Forelimb muscle (tissue), 1 donor: Measurements from ENCODE around the gene MRFAP1L1. TPM values are rescaled to one million over a fixed set of nuclear protein-coding genes. Genes with fewer than 3 reads are reported as not detected.
A peak's percentile ranks its signal among the peaks of the same experiment; 100 is the strongest.
"Not testable (repeated sequence)": the region's sequence is repeated elsewhere in the genome, so short reads cannot be mapped to it uniquely, and the experiment has no call there.

Experiments
- DNase-seq: peaks from one replicate; pipeline ENCODE4 v3.0.0-alpha.2; 2013; ENCODE audit warnings: low read depth
- polyA plus RNA-seq: library from polyadenylated mRNA; unstranded; fragments of 120-200 nt; gene quantifications from one replicate; pipeline ENCODE4 v1.2.1, GENCODE V29; 2013; ENCODE audit not compliant: insufficient read length

MRFAP1L1 gene
- 50.2 TPM for polyA plus RNA-seq

DNA sequence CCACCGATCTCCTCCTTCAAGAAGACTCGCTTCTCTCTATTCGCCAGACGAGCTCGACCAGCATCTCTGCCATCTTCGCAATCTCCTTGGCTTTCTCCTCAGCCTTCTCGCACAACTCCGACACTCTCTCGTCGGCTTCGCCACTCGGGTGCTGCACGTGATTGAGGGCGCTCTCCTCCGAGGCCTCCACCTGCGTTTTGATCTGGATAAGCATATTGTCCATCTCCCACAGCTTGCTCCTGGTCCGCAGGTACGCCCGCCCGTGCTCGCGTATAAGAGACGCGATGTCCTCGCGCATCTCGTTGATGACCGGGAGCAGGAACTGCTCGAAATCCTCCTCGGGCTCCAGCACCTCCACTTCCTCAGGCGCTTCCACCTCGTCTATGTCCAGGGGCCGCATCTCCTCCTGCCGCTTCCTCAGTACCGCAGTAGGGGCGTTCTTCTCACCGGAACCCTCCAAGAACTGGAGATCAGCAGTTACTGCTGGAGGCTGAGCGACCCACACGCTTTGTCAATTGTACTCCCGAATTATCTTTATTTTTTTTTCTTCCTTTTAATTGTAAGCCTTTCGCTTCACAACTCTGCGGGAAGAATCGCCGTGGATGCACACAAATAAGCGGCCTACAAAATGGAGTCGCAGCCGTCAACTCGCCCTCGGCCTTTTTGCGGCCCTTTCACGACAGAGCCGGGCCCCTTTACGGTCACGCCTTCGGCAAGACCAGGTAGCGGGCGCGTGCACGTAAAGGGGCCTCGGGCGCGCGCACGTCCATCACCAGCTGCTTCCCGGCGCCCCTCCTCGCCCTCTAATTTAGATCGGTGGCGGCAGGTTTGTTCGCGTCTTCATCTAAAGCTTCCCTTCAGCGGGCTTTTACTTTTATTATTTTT lies at the start of gene MRFAP1L1:
Gene MRFAP1L1, minus strand, starts transcription at position 636 of the 885 bp plus-strand sequence. Its CDS starts 236 bp downstream, at position 400.
- DNase-seq, result peak; percentile 89

DNA sequence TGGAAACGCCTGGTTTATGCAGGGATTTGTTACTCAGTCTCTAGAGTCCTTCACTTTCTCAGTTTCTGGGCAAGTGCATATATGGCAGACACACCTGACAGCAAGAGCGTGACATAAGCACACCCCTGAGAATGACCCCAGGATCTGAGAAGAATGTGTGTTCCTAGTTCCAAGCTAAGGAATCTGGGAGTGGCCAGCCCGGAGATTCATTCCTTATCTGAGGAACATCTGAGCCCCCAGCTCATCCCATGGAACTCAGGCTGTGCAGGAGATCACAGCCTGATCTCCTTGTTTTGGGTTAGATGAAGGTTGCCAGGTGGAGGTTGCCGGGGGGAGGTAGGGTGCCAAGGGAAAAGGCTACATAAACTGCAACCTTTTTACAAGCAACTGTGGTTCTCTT lies 49.1 kb upstream of the MRFAP1L1 start:
- DNase-seq, result no peak

DNA sequence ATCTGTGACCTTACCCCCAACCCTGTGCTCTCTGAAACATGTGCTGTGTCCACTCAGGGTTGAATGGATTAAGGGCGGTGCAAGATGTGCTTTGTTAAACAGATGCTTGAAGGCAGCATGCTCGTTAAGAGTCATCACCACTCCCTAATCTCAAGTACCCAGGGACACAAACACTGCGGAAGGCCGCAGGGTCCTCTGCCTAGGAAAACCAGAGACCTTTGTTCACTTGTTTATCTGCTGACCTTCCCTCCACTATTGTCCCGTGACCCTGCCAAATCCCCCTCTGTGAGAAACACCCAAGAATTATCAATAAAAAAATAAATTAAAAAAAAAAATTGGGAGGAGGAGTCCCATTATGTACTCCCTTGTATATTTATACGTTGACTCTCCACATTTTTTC lies 46.7 kb upstream of the MRFAP1L1 start:
- DNase-seq, result not testable (repeated sequence)

DNA sequence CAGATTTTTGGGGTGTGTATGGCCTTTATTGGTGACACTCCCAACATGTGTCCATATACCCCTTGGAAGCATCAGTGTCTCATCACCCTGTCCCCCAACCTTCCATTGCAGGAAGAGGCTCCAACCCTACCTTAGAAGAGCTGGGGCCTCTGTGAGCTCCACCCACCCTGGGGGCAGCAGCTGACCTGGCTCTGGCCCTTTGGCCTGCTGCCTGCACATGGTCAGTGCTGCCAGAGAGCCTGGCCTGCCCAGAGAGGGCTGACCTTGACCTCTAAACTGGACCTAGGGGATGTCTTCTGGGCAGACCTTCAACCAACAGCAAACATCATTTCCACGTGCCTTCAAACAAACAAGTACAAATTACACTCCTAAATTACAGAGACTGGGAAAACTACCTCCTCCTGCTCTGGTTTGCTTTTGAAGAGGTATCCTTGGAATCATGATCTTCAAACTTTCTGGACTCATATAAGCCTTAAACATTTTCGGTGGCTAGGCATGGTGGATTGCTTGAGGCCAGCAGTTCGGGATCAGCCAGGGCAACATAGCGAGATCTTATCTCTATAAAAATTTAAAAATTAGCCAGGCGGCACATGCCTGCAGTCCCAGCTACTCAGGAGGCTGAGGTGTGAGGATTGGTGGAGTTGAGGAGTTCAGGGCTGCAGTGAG lies 45.6 kb upstream of the MRFAP1L1 start:
- DNase-seq, result no peak

GRCh38 chr4:6754481-6755087 lies 44.9 kb upstream of the MRFAP1L1 start:
- DNase-seq, result no peak

- DNase-seq, result no peak
Measured at GRCh38 chr4:6753891-6754290, 44.2 kb upstream of the MRFAP1L1 start.

DNA sequence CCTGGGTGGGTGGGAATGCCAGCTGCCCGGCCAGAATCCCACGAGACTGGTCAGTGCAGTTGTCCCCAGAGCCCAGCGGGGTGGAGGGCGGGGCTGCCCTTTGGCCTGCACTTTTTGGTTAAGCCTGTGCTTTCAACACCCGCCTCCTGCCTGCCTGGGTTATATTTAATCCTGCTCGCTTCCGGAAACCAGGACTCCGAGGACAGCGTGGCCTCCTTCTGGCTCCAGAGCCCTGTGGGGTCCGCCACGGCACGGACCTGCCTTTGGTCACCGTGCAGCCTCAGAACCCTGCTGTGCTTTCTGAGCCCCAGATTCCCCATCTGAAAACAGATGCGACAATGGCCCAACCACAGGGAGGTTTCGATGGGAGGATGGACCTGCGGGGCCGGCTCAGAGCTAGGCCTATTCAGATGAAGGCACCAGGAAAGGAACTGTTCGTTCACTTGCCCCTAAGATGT lies 43.5 kb upstream of the MRFAP1L1 start:
- DNase-seq, result no peak

- no peak for DNase-seq
Measured at GRCh38 chr4:6752486-6752829, 42.8 kb upstream of the MRFAP1L1 start.

- DNase-seq, result no peak
Measured at GRCh38 chr4:6751611-6752485, 42.2 kb upstream of the MRFAP1L1 start.

DNA sequence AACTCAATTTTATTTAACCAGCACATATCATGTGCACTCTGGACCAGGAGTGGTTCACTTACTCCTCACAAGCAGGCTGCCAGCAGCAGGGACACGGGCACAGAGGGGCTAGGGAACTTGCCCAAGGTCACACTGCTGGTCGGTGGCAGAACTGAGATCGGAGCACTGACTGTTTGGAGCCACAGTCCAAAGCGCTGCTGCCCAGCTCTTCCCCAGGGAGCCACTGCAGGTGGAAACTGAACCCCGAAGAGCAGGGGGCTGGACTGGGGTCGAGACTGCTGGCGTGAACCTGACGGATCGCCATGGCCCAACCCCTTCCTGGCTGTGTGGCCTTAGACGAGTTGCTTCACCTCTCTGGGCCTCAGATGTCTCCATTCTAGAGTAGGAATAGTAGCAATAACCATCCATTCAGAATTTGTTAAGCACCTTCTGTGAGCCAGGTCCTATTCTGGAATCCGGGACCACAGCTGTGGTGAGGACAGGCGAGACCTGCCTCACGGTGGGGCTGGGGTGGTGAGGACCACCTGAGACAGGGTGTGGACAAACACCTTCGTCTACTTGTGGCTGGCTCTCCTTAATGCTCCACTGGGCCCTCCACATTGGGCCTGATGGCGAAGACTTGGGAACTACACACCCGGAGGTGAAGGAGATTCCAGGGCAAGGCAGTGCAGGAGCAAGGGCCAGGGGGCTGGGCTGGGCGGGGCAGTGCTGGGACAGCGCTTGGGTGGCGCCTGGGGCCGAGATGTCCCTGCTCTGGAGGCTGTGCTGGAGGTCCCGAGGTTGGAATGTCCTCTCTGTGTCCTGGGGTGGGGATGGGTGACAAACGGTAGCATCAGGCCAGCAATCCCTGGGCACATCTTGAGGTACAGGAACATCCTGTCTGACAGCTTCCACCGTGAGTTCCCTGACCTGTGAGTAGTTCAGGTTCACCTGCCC lies 40.9 kb upstream of the MRFAP1L1 start:
- DNase-seq, result no peak

- no peak for DNase-seq
Measured at GRCh38 chr4:6749340-6750171, 39.9 kb upstream of the MRFAP1L1 start.

DNA sequence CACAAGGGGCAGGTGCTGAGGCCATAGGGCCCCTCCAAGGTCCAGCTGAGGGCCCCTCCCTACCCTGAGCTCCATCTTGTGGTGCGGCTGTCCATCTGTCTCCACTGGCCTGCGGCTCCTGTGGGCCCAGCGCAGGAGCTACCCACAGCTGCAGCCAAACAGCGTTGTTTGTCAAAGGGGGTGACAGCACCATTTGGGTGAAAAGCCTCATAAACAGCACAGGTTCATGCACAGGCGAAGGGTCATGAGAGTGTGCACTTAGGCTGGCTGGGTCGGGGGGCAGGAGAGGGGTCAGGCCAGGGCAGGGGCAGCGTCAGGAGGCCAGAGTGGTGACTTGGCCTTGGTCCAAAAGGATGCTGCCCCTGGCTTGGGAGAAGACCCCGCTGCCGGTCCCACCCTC lies 38.6 kb upstream of the MRFAP1L1 start:
- no peak for DNase-seq

- no peak for DNase-seq
Measured at GRCh38 chr4:6747294-6748051, 37.8 kb upstream of the MRFAP1L1 start.

DNA sequence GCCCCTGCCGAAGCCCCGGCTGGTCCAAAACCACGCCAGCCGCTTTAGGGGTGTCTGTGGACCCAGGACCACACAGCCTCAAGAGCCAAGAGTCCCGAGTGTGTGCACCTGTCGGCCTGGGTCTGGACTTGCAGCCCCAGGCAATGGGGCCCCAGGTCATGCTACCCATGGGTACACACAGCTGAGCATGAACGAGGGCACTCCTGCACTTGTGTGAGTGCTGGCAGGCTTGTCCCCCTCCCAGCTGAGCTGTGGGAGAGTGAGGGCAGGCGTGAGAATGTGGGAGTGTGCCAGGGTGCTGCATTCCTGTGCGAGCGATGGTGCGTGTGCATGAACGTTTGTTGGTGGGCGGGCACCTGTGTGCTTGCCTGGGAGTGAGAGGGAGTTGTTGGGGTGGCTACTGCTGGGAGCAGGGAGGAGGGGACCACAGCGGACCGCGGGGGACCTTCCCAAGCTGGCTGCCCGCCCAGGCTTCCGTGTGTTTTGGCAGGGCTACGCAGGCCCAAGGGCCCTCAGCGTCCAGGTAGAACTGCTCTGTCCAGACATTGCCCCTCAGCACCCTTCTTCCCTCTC lies 37.1 kb upstream of the MRFAP1L1 start:
- no peak for DNase-seq

DNA sequence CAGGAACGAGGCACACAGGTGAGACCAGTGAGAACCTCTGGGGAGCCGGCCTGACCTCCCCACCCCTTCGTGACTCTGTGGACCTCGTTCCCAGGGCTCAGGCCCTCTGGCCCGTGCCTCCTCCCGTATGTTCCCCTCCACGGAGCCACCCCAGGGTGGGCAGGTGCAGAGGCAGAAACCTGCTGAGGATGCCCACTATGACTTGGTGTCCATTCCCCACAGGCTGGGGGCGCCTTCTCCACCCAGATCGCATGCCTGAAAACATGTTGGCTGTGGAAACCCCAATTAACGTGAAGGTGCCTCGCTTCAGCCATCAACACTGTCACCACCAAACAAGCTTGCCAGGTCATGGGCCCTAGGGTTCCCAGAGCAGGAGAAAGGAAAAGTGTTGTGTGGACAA lies 33.3 kb upstream of the MRFAP1L1 start:
- no peak for DNase-seq

GRCh38 chr4:6742507-6742906 lies 32.8 kb upstream of the MRFAP1L1 start:
- DNase-seq, result no peak

GRCh38 chr4:6740347-6740746 lies 30.7 kb upstream of the MRFAP1L1 start:
- DNase-seq, result no peak

- no peak for DNase-seq
Measured at GRCh38 chr4:6739920-6740319, 30.3 kb upstream of the MRFAP1L1 start.
